ENCODE data around the gene ANKRD33.

The ANKRD33 gene

DNA sequence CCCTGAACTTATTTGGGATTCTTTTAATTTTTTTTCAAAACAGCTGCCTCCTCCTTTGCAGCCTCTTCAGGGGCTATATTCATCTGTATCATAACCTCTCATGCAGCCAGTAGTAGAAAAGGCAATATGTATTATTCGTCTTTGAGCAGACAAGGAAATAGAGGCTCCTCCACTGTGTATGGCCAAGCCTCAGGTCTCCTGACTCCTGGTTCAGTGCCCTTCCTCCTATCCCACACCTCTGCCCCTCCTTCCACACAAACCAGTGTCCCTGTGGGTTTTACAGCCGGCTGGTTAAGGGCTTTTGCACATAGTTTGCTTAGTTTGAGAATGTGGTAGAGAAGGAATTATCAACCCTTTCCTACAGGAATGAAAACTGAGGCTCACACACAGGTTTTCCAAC lies 10.6 kb downstream of the ANKRD33 start:
- DNase-seq: no peak

GRCh38 chr12:51898937-51899336 lies 11.0 kb downstream of the ANKRD33 start:
- no peak for DNase-seq

DNA sequence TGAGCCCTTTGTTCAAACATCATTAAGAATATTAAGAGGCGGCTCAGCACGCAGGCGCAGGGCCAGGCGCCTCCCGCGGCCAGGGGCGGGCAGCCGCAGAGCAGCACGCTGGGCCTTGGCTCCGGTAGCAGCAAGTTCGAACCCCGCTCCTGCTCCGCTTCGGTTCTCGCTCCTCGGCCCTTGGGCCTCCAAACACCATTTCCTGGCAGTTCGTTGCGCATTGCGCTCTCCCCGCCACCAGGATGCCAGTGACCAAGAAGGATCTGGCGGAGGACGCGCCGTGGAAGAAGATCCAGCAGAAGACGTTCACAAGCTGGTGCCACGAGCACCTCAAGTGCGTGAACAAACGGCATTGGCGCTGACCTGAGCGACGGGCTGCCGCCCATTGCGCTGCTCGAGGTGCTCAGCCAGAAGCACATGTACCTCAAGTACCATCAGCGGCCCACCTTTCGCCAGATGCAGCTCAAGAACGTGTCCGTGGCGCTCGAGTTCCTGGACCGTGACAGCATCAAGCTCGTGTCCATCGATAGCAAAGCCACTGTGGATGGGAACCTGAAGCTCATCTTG lies 12.5 kb downstream of the ANKRD33 start:
- no peak for DNase-seq

DNA sequence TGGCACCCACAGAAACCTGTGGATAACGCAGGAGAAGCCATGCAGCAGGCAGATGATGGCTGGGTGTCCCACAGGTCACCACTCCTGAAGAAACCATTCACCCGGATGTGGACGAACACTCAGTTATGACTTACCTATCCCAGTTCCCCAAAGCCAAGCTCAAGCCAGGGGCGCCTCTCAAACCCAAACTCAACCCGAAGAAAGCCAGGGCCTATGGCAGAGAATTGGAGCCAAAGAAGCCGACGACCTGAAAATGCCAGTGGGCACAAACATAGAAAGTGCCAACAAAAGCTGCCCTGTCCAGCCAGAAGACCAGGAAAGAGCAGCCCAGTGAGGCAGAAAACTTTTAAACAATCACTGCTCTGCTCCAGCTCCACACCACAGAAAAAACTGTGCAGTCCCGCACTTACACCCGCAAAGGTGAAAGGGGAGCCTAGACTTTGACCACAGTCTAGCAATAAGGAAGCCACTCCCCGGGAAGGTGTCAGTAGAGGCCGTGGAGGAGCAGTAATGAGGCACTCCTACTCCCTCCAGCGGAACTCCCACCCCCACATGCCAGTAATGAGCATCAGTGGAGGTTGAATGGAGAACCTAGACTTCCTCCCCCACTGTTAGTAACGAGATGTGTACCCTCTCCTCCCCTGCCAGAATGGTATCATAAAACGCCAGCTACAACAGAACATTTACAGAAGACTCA lies 13.4 kb downstream of the ANKRD33 start:
- no peak for DNase-seq

- no peak for DNase-seq
These were observed 14.0 kb downstream of the ANKRD33 start for GRCh38 chr12:51901881-51902280.

DNA sequence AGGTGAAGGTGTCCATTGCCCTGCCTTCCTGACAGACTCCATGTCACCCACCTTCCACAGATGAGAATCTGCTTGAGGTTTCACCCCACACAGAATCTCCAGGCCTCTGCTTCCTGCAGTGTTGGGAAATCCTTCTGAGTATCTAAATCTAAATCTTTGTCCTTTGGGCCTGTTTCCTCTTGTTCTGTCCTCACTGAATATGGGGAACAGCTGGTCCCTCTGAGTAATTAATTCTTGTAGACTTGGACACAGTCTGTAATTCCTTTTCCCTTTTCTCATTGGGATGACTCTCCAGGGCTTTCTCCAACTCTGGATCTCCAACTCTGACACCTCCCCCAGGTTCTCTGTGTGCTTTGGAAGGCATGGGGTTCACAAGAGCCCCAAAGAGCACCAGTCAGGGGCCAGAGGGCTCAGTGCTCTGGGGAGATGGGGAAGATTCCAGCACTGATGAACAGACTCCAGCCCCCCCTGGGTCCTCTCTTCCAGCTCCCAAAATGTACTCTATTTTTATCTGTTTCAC lies 17.1 kb downstream of the ANKRD33 start:
- DNase-seq: no peak

GRCh38 chr12:51905471-51906429 lies 17.8 kb downstream of the ANKRD33 start:
- DNase-seq: no peak

- DNase-seq: no peak
These were observed 18.7 kb downstream of the ANKRD33 start for GRCh38 chr12:51906430-51907082.

- DNase-seq: no peak
These were observed 19.4 kb downstream of the ANKRD33 start, which contains the start of gene ACVRL1 for GRCh38 chr12:51907083-51907855. TSS of gene ACVRL1 (plus strand) at chr12:51907504. CDS start at chr12:51912475, 4,971 bp downstream.

DNA sequence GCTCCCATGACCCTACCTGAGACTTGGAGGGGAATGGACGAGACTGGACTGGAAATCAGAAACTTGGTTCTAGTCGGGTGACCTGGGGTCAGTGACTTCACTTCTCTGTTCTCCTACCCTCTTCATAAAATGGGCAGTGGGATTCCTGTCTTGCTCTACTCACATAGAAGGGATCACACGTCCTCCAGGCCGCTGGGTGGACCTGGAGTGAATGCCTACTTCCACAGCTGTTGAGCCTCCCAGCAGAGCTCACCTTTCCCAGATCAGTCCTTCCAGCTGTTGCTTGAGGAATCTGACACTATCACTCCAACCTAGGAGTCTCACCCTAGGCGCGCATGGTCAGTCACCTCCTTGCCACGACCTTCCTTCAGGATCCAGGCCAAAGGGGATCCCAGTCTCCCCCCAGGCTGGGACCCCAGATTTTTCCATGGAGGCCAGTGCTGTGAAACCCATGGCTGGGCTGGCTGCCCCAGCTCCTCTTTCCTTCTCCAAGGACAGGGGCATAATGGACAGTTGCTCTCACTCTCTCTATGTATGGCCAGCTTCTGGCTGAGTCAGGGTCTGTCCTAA lies 20.0 kb downstream of the ANKRD33 start:
- no peak for DNase-seq

DNA sequence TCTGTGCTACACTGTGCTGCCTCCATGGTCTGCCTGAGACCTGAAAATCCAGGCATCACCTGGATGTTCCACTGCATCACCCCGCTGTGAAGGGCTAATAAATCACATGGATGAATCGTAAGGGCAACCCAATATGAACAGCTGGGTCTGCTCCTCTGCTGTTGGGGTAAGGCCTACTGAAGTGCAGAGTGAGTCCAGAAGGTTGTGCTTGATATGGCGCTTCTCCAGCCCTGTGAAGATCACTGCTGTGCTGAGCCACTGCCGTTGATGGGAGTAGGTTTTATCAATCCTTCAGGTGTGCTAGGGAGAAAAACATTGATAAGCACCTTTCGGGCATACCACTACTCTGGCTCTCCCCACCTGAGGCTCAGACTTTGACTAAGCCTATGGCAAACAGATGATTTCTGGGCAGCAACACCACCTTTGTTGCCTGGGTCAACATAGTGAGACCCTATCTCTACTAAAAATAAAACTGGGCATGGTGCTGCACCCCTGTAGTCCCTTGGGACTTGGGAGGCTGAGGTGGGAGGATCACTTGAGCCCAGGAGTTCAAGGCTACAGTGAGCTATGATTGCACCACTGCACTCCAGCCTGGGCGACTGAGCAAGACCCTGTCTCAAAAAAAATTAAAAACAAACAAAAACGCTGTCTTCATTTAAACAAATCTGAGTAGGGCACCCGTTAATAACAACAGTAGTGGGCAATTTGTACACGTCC lies 21.1 kb downstream of the ANKRD33 start:
- DNase-seq: no peak

DNA sequence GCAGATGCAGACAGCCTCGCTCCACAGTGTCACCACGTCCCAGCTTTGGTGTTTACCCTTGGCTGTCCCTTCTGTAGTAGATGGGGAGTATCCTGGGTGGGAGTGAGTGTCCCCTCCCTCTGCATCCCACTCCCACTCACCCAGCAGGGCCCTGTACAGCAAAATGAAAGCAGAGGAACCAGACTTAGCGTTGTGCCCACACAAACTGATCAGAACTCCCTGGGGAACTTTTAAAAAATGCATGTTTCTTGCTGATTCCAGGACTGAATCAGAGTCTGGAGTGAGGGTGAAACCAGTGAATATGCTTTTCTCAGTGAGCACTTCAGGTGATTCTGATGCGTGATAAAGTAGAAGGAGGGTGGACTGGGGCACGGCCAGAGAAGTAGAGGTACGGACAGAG lies 22.3 kb downstream of the ANKRD33 start:
- DNase-seq: no peak

GRCh38 chr12:51910691-51911090 lies 22.8 kb downstream of the ANKRD33 start:
- DNase-seq: no peak

- DNase-seq: no peak
These were observed 23.4 kb downstream of the ANKRD33 start for GRCh38 chr12:51911307-51911706.

DNA sequence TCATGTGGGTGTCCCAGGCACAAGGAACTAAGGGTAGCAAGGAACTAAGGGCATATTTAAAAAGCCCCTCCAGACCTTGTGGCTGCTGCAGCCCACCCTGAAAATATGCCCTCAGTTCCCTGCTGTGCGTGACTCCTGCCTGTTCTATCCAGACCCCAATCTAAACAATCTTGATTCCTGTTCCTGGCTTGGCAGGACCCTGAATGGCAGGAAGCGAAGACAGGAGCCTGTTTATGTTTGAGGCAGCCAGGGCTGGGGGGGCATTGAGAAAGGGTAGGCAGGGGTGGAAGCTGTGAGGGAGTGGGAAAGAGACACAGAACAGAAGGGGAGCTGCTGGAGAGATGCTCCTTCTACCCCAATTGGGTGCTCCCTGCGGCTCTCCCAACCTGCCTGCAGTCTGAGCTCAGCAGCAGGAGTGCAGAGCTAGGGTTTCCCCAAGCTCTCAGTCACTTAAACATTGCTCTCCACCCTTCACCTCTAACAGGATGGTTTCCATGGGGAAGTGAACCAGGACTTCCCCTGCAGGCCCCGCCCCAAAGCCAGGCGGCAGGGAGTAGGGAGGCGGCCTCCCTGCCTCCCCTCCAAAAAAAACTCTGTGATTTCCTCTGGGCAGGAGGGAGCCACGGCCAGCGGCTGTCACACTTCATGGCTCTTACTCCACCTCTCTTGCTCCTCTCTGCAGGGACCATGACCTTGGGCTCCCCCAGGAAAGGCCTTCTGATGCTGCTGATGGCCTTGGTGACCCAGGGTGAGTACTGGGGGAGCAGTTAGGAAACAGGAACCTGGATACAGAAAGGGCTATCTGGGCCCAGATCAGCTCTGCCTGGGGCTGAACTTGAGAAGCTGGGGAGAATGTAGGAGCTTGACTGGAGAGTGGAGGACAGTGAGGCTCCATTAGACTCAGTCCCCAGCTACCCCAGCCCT lies 24.1 kb downstream of the ANKRD33 start:
- no peak for DNase-seq

GRCh38 chr12:51913071-51914033 lies 25.4 kb downstream of the ANKRD33 start:
- no peak for DNase-seq
